Liver (tissue), 9 donors: ENCODE data around the gene SLC6A7. TPM values are rescaled to one million over a fixed set of nuclear protein-coding genes. Genes with fewer than 3 reads are reported as not detected.

Experiments used
- DNase-seq: peaks from one replicate; pipeline ENCODE4 v3.0.0-alpha.2; 2017; ENCODE audit warnings: low spot score
- H3K27ac ChIP-seq, 2 donors: one replicate each; pipeline ENCODE4 v1.7.0; 2013; ENCODE audit warnings: inconsistent platforms in 2 of 2, low read length in 2 of 2, control low read depth in 1 of 2, low read depth in 1 of 2, mild to moderate bottlenecking in 1 of 2
- H3K27me3 ChIP-seq, 4 donors: one replicate each; pipeline versions ENCODE4 v1.6.1 to v1.7.0; 2013; ENCODE audit warnings: low read length in 3 of 4, inconsistent platforms in 1 of 4, mild to moderate bottlenecking in 1 of 4, moderate library complexity in 1 of 4; ENCODE audit not compliant: control insufficient read depth in 4 of 4, insufficient read depth in 4 of 4
- H3K36me3 ChIP-seq, 4 donors: one replicate each; pipeline versions ENCODE4 v1.6.1 to v1.7.0; 2013; ENCODE audit warnings: low read length in 3 of 4, mild to moderate bottlenecking in 3 of 4, low read depth in 1 of 4, moderate library complexity in 1 of 4; ENCODE audit not compliant: control insufficient read depth in 4 of 4, insufficient read depth in 3 of 4
- H3K4me1 ChIP-seq, 4 donors: one replicate each; pipeline versions ENCODE4 v1.6.1 to v1.7.0; 2013; ENCODE audit warnings: low read length in 3 of 4, mild to moderate bottlenecking in 3 of 4, moderate library complexity in 1 of 4; ENCODE audit not compliant: control insufficient read depth in 4 of 4, insufficient read depth in 4 of 4
- H3K4me3 ChIP-seq, 3 donors: one replicate each; pipeline versions ENCODE4 v1.6.1 to v1.7.0; 2013; ENCODE audit warnings: low read length in 3 of 3, control low read depth in 1 of 3, low read depth in 1 of 3, mild to moderate bottlenecking in 1 of 3
- H3K9ac ChIP-seq, 2 donors: one replicate each; pipeline ENCODE4 v1.7.0; 2013; ENCODE audit warnings: low read length in 2 of 2, mild to moderate bottlenecking in 2 of 2, moderate library complexity in 2 of 2, control low read depth in 1 of 2, low read depth in 1 of 2
- H3K9me3 ChIP-seq, 4 donors: one replicate each; pipeline versions ENCODE4 v1.6.1 to v1.7.0; 2013; ENCODE audit warnings: low read length in 3 of 4; ENCODE audit not compliant: control insufficient read depth in 4 of 4
- EGR1 ChIP-seq, 2 donors: IDR thresholded peaks; 2 replicates each; pipeline ENCODE4 v1.6.1; 2016 to 2018; ENCODE audit warnings: antibody characterized with exemption in 2 of 2, low read depth in 2 of 2
- FOXA1 ChIP-seq: IDR thresholded peaks from 2 replicates; pipeline ENCODE4 v1.6.1; 2016; ENCODE audit warnings: antibody characterized with exemption
- FOXA2 ChIP-seq: IDR thresholded peaks from 2 replicates; pipeline ENCODE4 v1.6.1; 2016; ENCODE audit warnings: antibody characterized with exemption
- GABPA ChIP-seq, 2 donors: IDR thresholded peaks in 1 of 2; conservative IDR thresholded peaks in 1 of 2; 2 replicates each; pipeline ENCODE4 v1.6.1; 2016; ENCODE audit warnings: antibody characterized with exemption in 2 of 2, mild to moderate bottlenecking in 1 of 2, moderate library complexity in 1 of 2
- HNF4A ChIP-seq, 2 donors: conservative IDR thresholded peaks; 2 replicates each; pipeline ENCODE4 v1.6.1; 2016; ENCODE audit warnings: antibody characterized with exemption in 2 of 2, mild to moderate bottlenecking in 2 of 2
- HNF4G ChIP-seq: IDR thresholded peaks from 2 replicates; pipeline ENCODE4 v1.6.1; 2016; ENCODE audit warnings: antibody characterized with exemption
- JUND ChIP-seq, 2 donors: IDR thresholded peaks; 2 replicates each; pipeline ENCODE4 v1.6.1; 2016; ENCODE audit warnings: antibody characterized with exemption in 2 of 2
- NR2F2 ChIP-seq: IDR thresholded peaks from 2 replicates; pipeline ENCODE4 v1.6.1; 2016; ENCODE audit warnings: antibody characterized with exemption
- RAD21 ChIP-seq, 2 donors: IDR thresholded peaks; 2 replicates each; pipeline ENCODE4 v1.6.1; 2016; ENCODE audit warnings: antibody characterized with exemption in 2 of 2, mild to moderate bottlenecking in 2 of 2
- RXRA ChIP-seq, 2 donors: IDR thresholded peaks; 2 replicates each; pipeline ENCODE4 v1.6.1; 2017 to 2018; ENCODE audit warnings: antibody characterized with exemption in 2 of 2, mild to moderate bottlenecking in 1 of 2
- SP1 ChIP-seq: IDR thresholded peaks from 2 replicates; pipeline ENCODE4 v1.6.1; 2018; ENCODE audit warnings: antibody characterized with exemption, mild to moderate bottlenecking
- TAF1 ChIP-seq: conservative IDR thresholded peaks from 2 replicates; pipeline ENCODE4 v1.6.1; 2016; ENCODE audit warnings: antibody characterized with exemption, mild to moderate bottlenecking
- YY1 ChIP-seq: IDR thresholded peaks from 2 replicates; pipeline ENCODE4 v1.6.1; 2016; ENCODE audit warnings: antibody characterized with exemption, mild to moderate bottlenecking
- WGBS: extraction: QIAGEN DNeasy Blood & Tissue Kit; methylation state at CpG from one replicate; pipeline ENCODE4 v1.1.7; 2013; 5-methylcytosine and 5-hydroxymethylcytosine counted together
- polyA plus RNA-seq, 2 donors: library from polyadenylated mRNA; stranded (reverse) in 1 of 2; unstranded in 1 of 2; fragments of 200-250 nt in 1 of 2; fragments of >200 nt in 1 of 2; fragmentation: Nextera tagmentation in 1 of 2; extraction: Ambion mirVana in 1 of 2; gene quantifications; one replicate each; pipeline versions ENCODE4 v1.2.1 to v1.2.3, GENCODE V29; 2013 to 2015
- total RNA-seq, 2 donors: library from RNA; depleted of rRNA; stranded (reverse); fragments of >200 nt; gene quantifications; one replicate each; pipeline ENCODE4 v1.2.3, GENCODE V29; 2014
- TF ChIP-seq, protein P1 (sequence below): IDR thresholded peaks from 2 replicates; pipeline ENCODE4 v1.6.1; 2016; ENCODE audit warnings: antibody characterized with exemption
- TF ChIP-seq, protein P2 (sequence below): IDR thresholded peaks from 2 replicates; pipeline ENCODE4 v1.6.1; 2016; ENCODE audit warnings: antibody characterized with exemption, mild to moderate bottlenecking
- TF ChIP-seq, protein P3 (sequence below): IDR thresholded peaks from 2 replicates; pipeline ENCODE4 v1.6.1; 2016; ENCODE audit warnings: antibody characterized with exemption
- TF ChIP-seq, protein P4 (sequence below): fragments of 150-350 bp; IDR thresholded peaks from 2 replicates; pipeline ENCODE4 v1.5.1; 2017; ENCODE audit warnings: improper control_type of control experiment, low read depth, low read length; ENCODE audit not compliant: missing input control
- TF ChIP-seq, protein P5 (sequence below): IDR thresholded peaks from 2 replicates; pipeline ENCODE4 v1.6.1; 2016; ENCODE audit warnings: antibody characterized with exemption
- donor health status: healthy.
- donor health status: healthy.
- donor health status: healthy.
- donor health status: healthy.
- donor health status: healthy.

The SLC6A7 gene
- total and polyA plus RNA-seq, 4 donors, result not detected

DNA sequence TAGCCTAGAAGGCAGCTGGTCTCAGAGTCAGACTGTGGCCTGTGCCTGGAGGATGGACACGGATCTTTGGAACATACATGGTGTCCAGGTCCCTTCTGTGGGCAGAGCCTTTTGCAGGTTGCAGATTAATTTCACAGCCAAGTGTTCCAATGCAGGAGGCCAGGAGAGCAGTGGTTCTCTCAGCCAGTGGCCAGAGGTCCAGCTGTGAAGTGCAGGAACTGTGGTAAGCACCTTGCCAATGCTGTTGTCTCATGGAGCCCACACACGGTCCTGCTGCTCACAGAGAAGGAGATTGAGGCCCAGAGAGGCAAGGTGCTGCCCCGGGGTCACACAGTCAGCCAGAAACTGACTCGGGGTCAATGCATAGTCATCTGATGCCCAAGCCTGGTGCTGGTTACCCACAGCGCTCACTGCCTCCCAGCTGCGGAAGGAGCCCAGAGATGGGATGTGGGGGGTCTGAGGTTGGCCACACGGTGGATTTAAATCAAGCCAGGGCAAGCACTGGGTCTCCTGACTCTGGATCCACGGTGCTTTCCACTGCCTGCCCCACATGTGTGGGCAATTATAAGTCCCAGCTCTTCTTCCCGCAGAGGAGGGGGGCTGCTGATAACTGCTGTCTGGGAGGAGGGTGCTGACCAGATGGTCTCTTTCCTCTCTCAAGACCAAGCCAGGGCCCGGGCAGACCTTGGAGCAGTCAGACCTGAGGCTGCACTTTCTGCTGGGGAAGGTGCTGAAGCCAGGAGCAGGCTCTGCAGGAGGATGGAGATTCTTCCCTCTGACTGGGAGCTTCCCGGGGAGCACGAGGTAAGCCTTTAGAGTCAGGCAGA, 37.0 kb upstream of the SLC6A7 start (continued):
- no peak for TF ChIP-seq FOXA1

DNA sequence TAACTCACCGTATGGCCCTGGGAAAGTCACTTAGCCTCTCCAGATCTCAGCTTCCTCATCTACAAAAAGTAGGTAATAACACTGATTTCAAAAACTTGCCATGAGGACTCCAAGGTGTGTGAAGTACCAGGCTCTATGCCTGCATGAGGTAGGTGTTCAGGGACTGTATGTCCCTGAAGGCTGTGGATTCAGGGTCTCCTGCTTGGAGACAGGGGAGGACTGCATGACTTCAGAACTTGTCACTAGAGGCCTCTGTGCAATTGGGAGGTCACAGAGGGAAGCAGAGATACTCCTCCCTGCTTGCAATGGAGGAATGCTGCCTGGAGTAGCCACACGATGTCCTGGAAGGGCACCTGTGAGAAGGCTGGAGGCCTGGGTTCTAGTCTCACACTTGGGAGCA, 36.4 kb upstream of the SLC6A7 start:
- H3K36me3 ChIP-seq, result no peaks in the 10 kb centered on the region
- peak overlapping the region in 1 of 2 donors; percentile 76 for H3K27ac ChIP-seq
- H3K4me1 ChIP-seq, result peaks cover 0 to 7% (median 1%) of the 10 kb centered on the region in 4 donors
- no peaks in the 10 kb centered on the region for H3K27me3 ChIP-seq
- H3K4me3 ChIP-seq, result no peak overlapping the region
- TF ChIP-seq HNF4A (conservative IDR thresholded peaks at IDR 0.05) (no peak), RAD21 (IDR thresholded peaks at IDR 0.05) (no peak), FOXA2 (no peak), HNF4G (no peak), RXRA (IDR thresholded peaks at IDR 0.05) (no peak), JUND (IDR thresholded peaks at IDR 0.05) (no peak), TAF1 (no peak), YY1 (no peak), NR2F2 (no peak), FOXA1 (no peak)
- DNase-seq, result no peak
- 87% methylated on average over 2 of the region's 2 CpGs for WGBS
- H3K9ac ChIP-seq, result no peak overlapping the region
- H3K9me3 ChIP-seq, result no peaks in the 10 kb centered on the region

DNA sequence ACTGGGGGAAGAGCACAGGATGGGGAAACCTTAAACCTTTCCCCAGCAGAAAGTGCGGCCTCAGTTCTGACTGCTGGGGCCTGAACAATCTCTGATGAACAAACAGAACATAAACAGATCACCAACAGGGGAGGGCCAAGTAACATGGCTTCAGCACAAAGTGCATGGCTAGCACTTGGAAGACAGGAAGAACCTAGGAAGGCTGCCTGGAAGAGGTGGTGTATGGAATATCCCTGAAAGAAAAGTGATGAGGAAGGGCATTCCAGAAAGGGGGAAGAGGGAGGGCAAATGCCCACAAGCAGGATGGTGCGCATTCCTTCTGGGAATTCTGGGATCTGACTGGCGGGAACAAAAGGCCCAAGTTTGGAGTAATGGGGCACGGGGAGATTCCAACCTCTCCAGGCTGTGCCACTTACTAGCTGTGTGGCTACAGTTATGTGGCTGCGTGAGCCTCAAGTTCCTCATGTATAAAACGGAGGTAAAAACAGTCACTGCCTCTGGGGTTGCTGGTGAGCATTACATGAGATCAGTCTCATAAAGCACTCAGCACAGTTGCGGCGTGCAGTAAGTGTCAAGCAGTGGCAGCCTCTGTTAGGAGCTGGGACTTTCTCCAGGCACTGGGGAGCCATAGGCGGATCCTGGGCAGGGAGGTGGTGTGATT, 35.8 kb upstream of the SLC6A7 start:
- Histone ChIP-seq H3K4me1 (peaks cover 0 to 7% (median 1%) of the 10 kb centered on the region in 4 donors), H3K27me3 (no peaks in the 10 kb centered on the region), H3K9ac (no peak overlapping the region), H3K9me3 (no peaks in the 10 kb centered on the region), H3K4me3 (peak overlapping the region in 1 of 3 donors; percentile 10), H3K27ac (peak overlapping the region; percentile 38 to 76), H3K36me3 (no peaks in the 10 kb centered on the region)
- TF ChIP-seq SP1 (no peak), YY1 (no peak), NR2F2 (no peak), RXRA (IDR thresholded peaks at IDR 0.05) (no peak), TAF1 (no peak), RAD21 (IDR thresholded peaks at IDR 0.05) (no peak), HNF4A (conservative IDR thresholded peaks at IDR 0.05) (no peak), JUND (IDR thresholded peaks at IDR 0.05) (no peak), HNF4G (no peak), EGR1 (IDR thresholded peaks at IDR 0.05; ENCODE audit: low read depth in 2 of 2) (no peak), FOXA2 (no peak), GABPA (IDR thresholded peaks at IDR 0.05 in 1 of 2, conservative IDR thresholded peaks at IDR 0.05 in 1 of 2) (no peak), FOXA1 (no peak)
- TF ChIP-seq, protein P1, sequence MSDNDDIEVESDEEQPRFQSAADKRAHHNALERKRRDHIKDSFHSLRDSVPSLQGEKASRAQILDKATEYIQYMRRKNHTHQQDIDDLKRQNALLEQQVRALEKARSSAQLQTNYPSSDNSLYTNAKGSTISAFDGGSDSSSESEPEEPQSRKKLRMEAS, result no peak
- TF ChIP-seq, protein P2, sequence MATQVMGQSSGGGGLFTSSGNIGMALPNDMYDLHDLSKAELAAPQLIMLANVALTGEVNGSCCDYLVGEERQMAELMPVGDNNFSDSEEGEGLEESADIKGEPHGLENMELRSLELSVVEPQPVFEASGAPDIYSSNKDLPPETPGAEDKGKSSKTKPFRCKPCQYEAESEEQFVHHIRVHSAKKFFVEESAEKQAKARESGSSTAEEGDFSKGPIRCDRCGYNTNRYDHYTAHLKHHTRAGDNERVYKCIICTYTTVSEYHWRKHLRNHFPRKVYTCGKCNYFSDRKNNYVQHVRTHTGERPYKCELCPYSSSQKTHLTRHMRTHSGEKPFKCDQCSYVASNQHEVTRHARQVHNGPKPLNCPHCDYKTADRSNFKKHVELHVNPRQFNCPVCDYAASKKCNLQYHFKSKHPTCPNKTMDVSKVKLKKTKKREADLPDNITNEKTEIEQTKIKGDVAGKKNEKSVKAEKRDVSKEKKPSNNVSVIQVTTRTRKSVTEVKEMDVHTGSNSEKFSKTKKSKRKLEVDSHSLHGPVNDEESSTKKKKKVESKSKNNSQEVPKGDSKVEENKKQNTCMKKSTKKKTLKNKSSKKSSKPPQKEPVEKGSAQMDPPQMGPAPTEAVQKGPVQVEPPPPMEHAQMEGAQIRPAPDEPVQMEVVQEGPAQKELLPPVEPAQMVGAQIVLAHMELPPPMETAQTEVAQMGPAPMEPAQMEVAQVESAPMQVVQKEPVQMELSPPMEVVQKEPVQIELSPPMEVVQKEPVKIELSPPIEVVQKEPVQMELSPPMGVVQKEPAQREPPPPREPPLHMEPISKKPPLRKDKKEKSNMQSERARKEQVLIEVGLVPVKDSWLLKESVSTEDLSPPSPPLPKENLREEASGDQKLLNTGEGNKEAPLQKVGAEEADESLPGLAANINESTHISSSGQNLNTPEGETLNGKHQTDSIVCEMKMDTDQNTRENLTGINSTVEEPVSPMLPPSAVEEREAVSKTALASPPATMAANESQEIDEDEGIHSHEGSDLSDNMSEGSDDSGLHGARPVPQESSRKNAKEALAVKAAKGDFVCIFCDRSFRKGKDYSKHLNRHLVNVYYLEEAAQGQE, result no peak
- TF ChIP-seq, protein P3, sequence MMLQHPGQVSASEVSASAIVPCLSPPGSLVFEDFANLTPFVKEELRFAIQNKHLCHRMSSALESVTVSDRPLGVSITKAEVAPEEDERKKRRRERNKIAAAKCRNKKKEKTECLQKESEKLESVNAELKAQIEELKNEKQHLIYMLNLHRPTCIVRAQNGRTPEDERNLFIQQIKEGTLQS, result no peak
- TF ChIP-seq, protein P4, sequence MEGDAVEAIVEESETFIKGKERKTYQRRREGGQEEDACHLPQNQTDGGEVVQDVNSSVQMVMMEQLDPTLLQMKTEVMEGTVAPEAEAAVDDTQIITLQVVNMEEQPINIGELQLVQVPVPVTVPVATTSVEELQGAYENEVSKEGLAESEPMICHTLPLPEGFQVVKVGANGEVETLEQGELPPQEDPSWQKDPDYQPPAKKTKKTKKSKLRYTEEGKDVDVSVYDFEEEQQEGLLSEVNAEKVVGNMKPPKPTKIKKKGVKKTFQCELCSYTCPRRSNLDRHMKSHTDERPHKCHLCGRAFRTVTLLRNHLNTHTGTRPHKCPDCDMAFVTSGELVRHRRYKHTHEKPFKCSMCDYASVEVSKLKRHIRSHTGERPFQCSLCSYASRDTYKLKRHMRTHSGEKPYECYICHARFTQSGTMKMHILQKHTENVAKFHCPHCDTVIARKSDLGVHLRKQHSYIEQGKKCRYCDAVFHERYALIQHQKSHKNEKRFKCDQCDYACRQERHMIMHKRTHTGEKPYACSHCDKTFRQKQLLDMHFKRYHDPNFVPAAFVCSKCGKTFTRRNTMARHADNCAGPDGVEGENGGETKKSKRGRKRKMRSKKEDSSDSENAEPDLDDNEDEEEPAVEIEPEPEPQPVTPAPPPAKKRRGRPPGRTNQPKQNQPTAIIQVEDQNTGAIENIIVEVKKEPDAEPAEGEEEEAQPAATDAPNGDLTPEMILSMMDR, result no peak
- TF ChIP-seq, protein P5, sequence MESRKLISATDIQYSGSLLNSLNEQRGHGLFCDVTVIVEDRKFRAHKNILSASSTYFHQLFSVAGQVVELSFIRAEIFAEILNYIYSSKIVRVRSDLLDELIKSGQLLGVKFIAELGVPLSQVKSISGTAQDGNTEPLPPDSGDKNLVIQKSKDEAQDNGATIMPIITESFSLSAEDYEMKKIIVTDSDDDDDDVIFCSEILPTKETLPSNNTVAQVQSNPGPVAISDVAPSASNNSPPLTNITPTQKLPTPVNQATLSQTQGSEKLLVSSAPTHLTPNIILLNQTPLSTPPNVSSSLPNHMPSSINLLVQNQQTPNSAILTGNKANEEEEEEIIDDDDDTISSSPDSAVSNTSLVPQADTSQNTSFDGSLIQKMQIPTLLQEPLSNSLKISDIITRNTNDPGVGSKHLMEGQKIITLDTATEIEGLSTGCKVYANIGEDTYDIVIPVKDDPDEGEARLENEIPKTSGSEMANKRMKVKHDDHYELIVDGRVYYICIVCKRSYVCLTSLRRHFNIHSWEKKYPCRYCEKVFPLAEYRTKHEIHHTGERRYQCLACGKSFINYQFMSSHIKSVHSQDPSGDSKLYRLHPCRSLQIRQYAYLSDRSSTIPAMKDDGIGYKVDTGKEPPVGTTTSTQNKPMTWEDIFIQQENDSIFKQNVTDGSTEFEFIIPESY, result no peak
- 84% methylated on average over 9 of the region's 9 CpGs for WGBS
- DNase-seq, result no peak
